Subcutaneous abdominal adipose tissue (tissue), 5 donors: Measurements from ENCODE around the gene RACGAP1.
"Not testable (repeated sequence)": the region's sequence is repeated elsewhere in the genome, so short reads cannot be mapped to it uniquely, and the experiment has no call there.

Experiments used
- H3K27ac ChIP-seq: one replicate; pipeline ENCODE4 v1.7.0; 2013; ENCODE audit warnings: low read depth, mild to moderate bottlenecking, inconsistent platforms, low read length, moderate library complexity
- H3K27me3 ChIP-seq, 5 donors: one replicate each; pipeline ENCODE4 v1.7.0; 2013; ENCODE audit warnings: low read length in 5 of 5, inconsistent platforms in 1 of 5; ENCODE audit not compliant: control insufficient read depth in 5 of 5, insufficient read depth in 4 of 5
- H3K36me3 ChIP-seq, 5 donors: one replicate each; pipeline ENCODE4 v1.7.0; 2013; ENCODE audit warnings: low read length in 5 of 5; ENCODE audit not compliant: control insufficient read depth in 5 of 5, insufficient read depth in 5 of 5
- H3K4me1 ChIP-seq, 5 donors: one replicate each; pipeline ENCODE4 v1.7.0; 2013; ENCODE audit warnings: low read length in 5 of 5, mild to moderate bottlenecking in 3 of 5, moderate library complexity in 1 of 5; ENCODE audit not compliant: control insufficient read depth in 5 of 5, insufficient read depth in 5 of 5
- H3K4me3 ChIP-seq, 5 donors: one replicate each; pipeline ENCODE4 v1.7.0; 2013; ENCODE audit warnings: low read length in 5 of 5, low read depth in 1 of 5
- H3K9ac ChIP-seq, 5 donors: one replicate each; pipeline ENCODE4 v1.7.0; 2013; ENCODE audit warnings: low read length in 5 of 5, mild to moderate bottlenecking in 4 of 5, moderate library complexity in 3 of 5
- H3K9me3 ChIP-seq, 5 donors: one replicate each; pipeline ENCODE4 v1.7.0; 2013; ENCODE audit warnings: low read length in 5 of 5; ENCODE audit not compliant: control insufficient read depth in 5 of 5
- donor health status: healthy.
- donor health status: healthy.
- donor health status: healthy.
- donor health status: healthy.
- donor health status: healthy.

Gene RACGAP1

GRCh38 chr12:50032854-50033581 lies 7.7 kb upstream of the RACGAP1 start:
- Histone ChIP-seq H3K9me3 (no peaks in the 10 kb centered on the region), H3K9ac (peak overlapping the region in 1 of 5 donors; percentile 23), H3K27me3 (peaks cover 0 to 10% (median 4%) of the 10 kb centered on the region in 5 donors), H3K27ac (no peak overlapping the region), H3K4me1 (peaks cover 0 to 7% (median 6%) of the 10 kb centered on the region in 5 donors), H3K4me3 (peak overlapping the region in 4 of 5 donors; percentile 32 to 64 (median 52)), H3K36me3 (no peaks in the 10 kb centered on the region)

GRCh38 chr12:50032515-50032853 lies 7.2 kb upstream of the RACGAP1 start:
- Histone ChIP-seq H3K4me1 (peaks cover 0 to 7% (median 6%) of the 10 kb centered on the region in 5 donors), H3K9ac (peak overlapping the region in 1 of 5 donors; percentile 23), H3K27me3 (peaks cover 0 to 10% (median 4%) of the 10 kb centered on the region in 5 donors), H3K27ac (no peak overlapping the region), H3K36me3 (no peaks in the 10 kb centered on the region), H3K9me3 (no peaks in the 10 kb centered on the region), H3K4me3 (peak overlapping the region in 4 of 5 donors; percentile 32 to 64 (median 52))

- H3K4me3 ChIP-seq, H3K9me3 ChIP-seq, H3K36me3 ChIP-seq, H3K27ac ChIP-seq, H3K9ac ChIP-seq: not testable (repeated sequence)
- Histone ChIP-seq H3K27me3 (peaks cover 0 to 10% (median 4%) of the 10 kb centered on the region in 5 donors), H3K4me1 (peaks cover 0 to 13% (median 10%) of the 10 kb centered on the region in 5 donors)
Observed at GRCh38 chr12:50030449-50030848, 5.2 kb upstream of the RACGAP1 start.

- Histone ChIP-seq H3K9me3 (no peaks in the 10 kb centered on the region), H3K4me1 (peaks cover 0 to 17% (median 14%) of the 10 kb centered on the region in 5 donors), H3K36me3 (no peaks in the 10 kb centered on the region), H3K27me3 (no peaks in the 10 kb centered on the region), H3K27ac (no peak overlapping the region), H3K4me3 (no peak overlapping the region), H3K9ac (no peak overlapping the region)
Observed at GRCh38 chr12:50026691-50027090, 1.4 kb upstream of the RACGAP1 start.

GRCh38 chr12:50024805-50025186 lies 498 bp downstream of the RACGAP1 start:
- Histone ChIP-seq H3K27ac (no peak overlapping the region), H3K27me3 (no peaks in the 10 kb centered on the region), H3K4me1 (peaks cover 0 to 17% (median 14%) of the 10 kb centered on the region in 5 donors), H3K9me3 (no peaks in the 10 kb centered on the region), H3K9ac (peak overlapping the region in 4 of 5 donors; percentile 75 to 87 (median 82)), H3K4me3 (peak overlapping the region; percentile 73 to 90 (median 81)), H3K36me3 (no peaks in the 10 kb centered on the region)

GRCh38 chr12:50024227-50024626 lies 1.1 kb downstream of the RACGAP1 start:
- Histone ChIP-seq H3K9ac (no peak overlapping the region), H3K9me3 (no peaks in the 10 kb centered on the region), H3K4me3 (peak overlapping the region in 2 of 5 donors; percentile 73 to 90), H3K4me1 (peaks cover 0 to 17% (median 14%) of the 10 kb centered on the region in 5 donors), H3K27me3 (no peaks in the 10 kb centered on the region), H3K36me3 (no peaks in the 10 kb centered on the region), H3K27ac (no peak overlapping the region)

- Histone ChIP-seq H3K36me3 (no peaks in the 10 kb centered on the region), H3K27ac (no peak overlapping the region), H3K9me3 (no peaks in the 10 kb centered on the region)
Observed at GRCh38 chr12:50022903-50023302, 2.4 kb downstream of the RACGAP1 start.

GRCh38 chr12:50021031-50021430 lies 4.3 kb downstream of the RACGAP1 start:
- Histone ChIP-seq H3K27ac (no peak overlapping the region), H3K27me3 (no peaks in the 10 kb centered on the region), H3K4me3 (no peak overlapping the region), H3K9ac (peak overlapping the region in 1 of 5 donors; percentile 45), H3K36me3 (no peaks in the 10 kb centered on the region), H3K4me1 (peaks cover 0 to 33% (median 23%) of the 10 kb centered on the region in 5 donors), H3K9me3 (no peaks in the 10 kb centered on the region)

More at GRCh38 chr12:50022903-50023302, 2.4 kb downstream of the RACGAP1 start:
- Histone ChIP-seq H3K9ac (no peak overlapping the region), H3K27me3 (no peaks in the 10 kb centered on the region), H3K4me3 (no peak overlapping the region), H3K4me1 (peaks cover 0 to 22% (median 16%) of the 10 kb centered on the region in 5 donors)

- H3K9ac ChIP-seq, result no peak overlapping the region
- H3K27ac ChIP-seq, result no peak overlapping the region
- H3K36me3 ChIP-seq, result no peaks in the 10 kb centered on the region
- H3K9me3 ChIP-seq, result no peaks in the 10 kb centered on the region
- H3K27me3 ChIP-seq, result no peaks in the 10 kb centered on the region
- H3K4me1 ChIP-seq, result peaks cover 0 to 21% (median 12%) of the 10 kb centered on the region in 5 donors
- no peak overlapping the region for H3K4me3 ChIP-seq
Observed at GRCh38 chr12:50019524-50019923, 5.8 kb downstream of the RACGAP1 start.

GRCh38 chr12:50018968-50019367 lies 6.3 kb downstream of the RACGAP1 start:
- Histone ChIP-seq H3K27ac (no peak overlapping the region), H3K4me1 (peaks cover 0 to 18% (median 9%) of the 10 kb centered on the region in 5 donors), H3K9me3 (no peaks in the 10 kb centered on the region), H3K9ac (no peak overlapping the region), H3K4me3 (no peak overlapping the region), H3K36me3 (no peaks in the 10 kb centered on the region), H3K27me3 (no peaks in the 10 kb centered on the region)
